ENCODE results near the gene TESMIN. TPM values are rescaled to one million over a fixed set of nuclear protein-coding genes. Genes with fewer than 3 reads are reported as not detected.
A peak's percentile ranks its signal among the peaks of the same experiment; 100 is the strongest.

Gene TESMIN
- total and polyA plus RNA-seq, 5 donors, result 0.38 to 1.0 (median 0.89) TPM

- WGBS, result 89% methylated on average over 6 of the region's 6 CpGs
- ATAC-seq (no peak), DNase-seq (no peak)
- intact Hi-C loops (cut with DNase I), result no loop called here
- H3K9me3 ChIP-seq (ENCODE audit: control insufficient read depth, low read length), result no peaks in the 10 kb centered on the region
- no peaks in the 10 kb centered on the region for H3K27me3 ChIP-seq (ENCODE audit: control insufficient read depth, insufficient read depth)
- no peaks in the 10 kb centered on the region for H3K4me1 ChIP-seq (ENCODE audit: control insufficient read depth, insufficient read depth, low read length)
- H3K4me3 ChIP-seq (ENCODE audit: low read length), result no peak overlapping the region
- no peak overlapping the region for H3K27ac ChIP-seq (ENCODE audit: low read length)
These were observed 15.7 kb downstream of the TESMIN start for GRCh38 chr11:68735646-68736045.

GRCh38 chr11:68735125-68735524 is 16.2 kb downstream of the TESMIN start:
- no peaks in the 10 kb centered on the region for H3K9me3 ChIP-seq (ENCODE audit: control insufficient read depth, low read length)
- intact Hi-C loops (cut with DNase I), result no loop called here
- H3K4me1 ChIP-seq (ENCODE audit: control insufficient read depth, insufficient read depth, low read length), result no peaks in the 10 kb centered on the region
- 71% methylated on average over 6 of the region's 6 CpGs for WGBS
- no peak for DNase-seq
- no peaks in the 10 kb centered on the region for H3K27me3 ChIP-seq (ENCODE audit: control insufficient read depth, insufficient read depth)
- no peak overlapping the region for H3K27ac ChIP-seq (ENCODE audit: low read length)
- ATAC-seq, result peak in 1 of 2 donors; percentile 29
- no peak overlapping the region for H3K4me3 ChIP-seq (ENCODE audit: low read length)

GRCh38 chr11:68734111-68734510 is 17.2 kb downstream of the TESMIN start:
- no peaks in the 10 kb centered on the region for H3K27me3 ChIP-seq (ENCODE audit: control insufficient read depth, insufficient read depth)
- WGBS, result 85% methylated on average over 7 of the region's 7 CpGs
- no peaks in the 10 kb centered on the region for H3K4me1 ChIP-seq (ENCODE audit: control insufficient read depth, insufficient read depth, low read length)
- no peak overlapping the region for H3K27ac ChIP-seq (ENCODE audit: low read length)
- DNase-seq, result no peak
- H3K4me3 ChIP-seq (ENCODE audit: low read length), result no peak overlapping the region
- no peak for ATAC-seq
- no peaks in the 10 kb centered on the region for H3K9me3 ChIP-seq (ENCODE audit: control insufficient read depth, low read length)
- intact Hi-C loops (cut with DNase I), result no loop called here

- ATAC-seq (no peak), DNase-seq (peak in 1 of 3 donors; percentile 33)
- no peaks in the 10 kb centered on the region for H3K27me3 ChIP-seq (ENCODE audit: control insufficient read depth, insufficient read depth)
- WGBS, result 86% methylated on average over 6 of the region's 6 CpGs
- H3K9me3 ChIP-seq (ENCODE audit: control insufficient read depth, low read length), result no peaks in the 10 kb centered on the region
- H3K27ac ChIP-seq (ENCODE audit: low read length), result no peak overlapping the region
- H3K4me3 ChIP-seq (ENCODE audit: low read length), result no peak overlapping the region
- intact Hi-C loops (cut with DNase I), result no loop called here
- no peaks in the 10 kb centered on the region for H3K4me1 ChIP-seq (ENCODE audit: control insufficient read depth, insufficient read depth, low read length)
These were observed 23.5 kb downstream of the TESMIN start for GRCh38 chr11:68727783-68728182.

GRCh38 chr11:68724293-68724692 is 27.0 kb downstream of the TESMIN start:
- H3K27me3 ChIP-seq (ENCODE audit: control insufficient read depth, insufficient read depth), result no peaks in the 10 kb centered on the region
- WGBS, result 58% methylated on average over 4 of the region's 4 CpGs
- ATAC-seq, result no peak
- H3K27ac ChIP-seq (ENCODE audit: low read length), result no peak overlapping the region
- intact Hi-C loops (cut with DNase I), result no loop called here
- H3K4me3 ChIP-seq (ENCODE audit: low read length), result no peak overlapping the region
- H3K4me1 ChIP-seq (ENCODE audit: control insufficient read depth, insufficient read depth, low read length), result no peaks in the 10 kb centered on the region
- no peaks in the 10 kb centered on the region for H3K9me3 ChIP-seq (ENCODE audit: control insufficient read depth, low read length)
- no peak for DNase-seq

GRCh38 chr11:68722143-68722542 is 29.2 kb downstream of the TESMIN start:
- intact Hi-C loops (cut with DNase I), result no loop called here
- Histone ChIP-seq H3K27me3 (ENCODE audit: control insufficient read depth, insufficient read depth) (no peaks in the 10 kb centered on the region), H3K4me3 (ENCODE audit: low read length) (no peak overlapping the region), H3K4me1 (ENCODE audit: control insufficient read depth, insufficient read depth, low read length) (no peaks in the 10 kb centered on the region), H3K27ac (ENCODE audit: low read length) (no peak overlapping the region), H3K9me3 (ENCODE audit: control insufficient read depth, low read length) (no peaks in the 10 kb centered on the region)
- no peak for ATAC-seq
- WGBS, result 100% methylated on average over 1 of the region's 1 CpG
- DNase-seq, result no peak

- no peak for DNase-seq
- intact Hi-C loops (cut with DNase I), result no loop called here
- 83% methylated on average over 2 of the region's 2 CpGs for WGBS
These were observed 30.2 kb downstream of the TESMIN start for GRCh38 chr11:68721075-68721474.

GRCh38 chr11:68715456-68716122 is 35.7 kb downstream of the TESMIN start:
- Histone ChIP-seq H3K27me3 (ENCODE audit: control insufficient read depth, insufficient read depth) (no peaks in the 10 kb centered on the region), H3K27ac (ENCODE audit: low read length) (no peak overlapping the region), H3K9me3 (ENCODE audit: control insufficient read depth, low read length) (no peaks in the 10 kb centered on the region), H3K4me1 (ENCODE audit: control insufficient read depth, insufficient read depth, low read length) (no peaks in the 10 kb centered on the region), H3K4me3 (ENCODE audit: low read length) (no peak overlapping the region)
- no peak for ATAC-seq
- WGBS, result 84% methylated on average over 11 of the region's 11 CpGs
- intact Hi-C loops (cut with DNase I), result no loop called here
- DNase-seq, result no peak

More at GRCh38 chr11:68721075-68721474, 30.2 kb downstream of the TESMIN start:
- Histone ChIP-seq H3K4me3 (ENCODE audit: low read length) (no peak overlapping the region), H3K4me1 (ENCODE audit: control insufficient read depth, insufficient read depth, low read length) (no peaks in the 10 kb centered on the region), H3K9me3 (ENCODE audit: control insufficient read depth, low read length) (no peaks in the 10 kb centered on the region), H3K27me3 (ENCODE audit: control insufficient read depth, insufficient read depth) (no peaks in the 10 kb centered on the region), H3K27ac (ENCODE audit: low read length) (no peak overlapping the region)
- no peak for ATAC-seq

GRCh38 chr11:68714060-68714856 is 37.1 kb downstream of the TESMIN start:
- no peaks in the 10 kb centered on the region for H3K4me1 ChIP-seq (ENCODE audit: control insufficient read depth, insufficient read depth, low read length)

GRCh38 chr11:68711114-68711513 is 40.2 kb downstream of the TESMIN start:
- no peak for ATAC-seq
- no peak for DNase-seq
- Histone ChIP-seq H3K4me1 (ENCODE audit: control insufficient read depth, insufficient read depth, low read length) (no peaks in the 10 kb centered on the region), H3K9me3 (ENCODE audit: control insufficient read depth, low read length) (no peaks in the 10 kb centered on the region), H3K27ac (ENCODE audit: low read length) (no peak overlapping the region), H3K27me3 (ENCODE audit: control insufficient read depth, insufficient read depth) (no peaks in the 10 kb centered on the region), H3K4me3 (ENCODE audit: low read length) (no peak overlapping the region)
- intact Hi-C loops (cut with DNase I), result no loop called here
- 91% methylated on average over 8 of the region's 8 CpGs for WGBS

More at GRCh38 chr11:68714060-68714856, 37.1 kb downstream of the TESMIN start:
- no peaks in the 10 kb centered on the region for H3K27me3 ChIP-seq (ENCODE audit: control insufficient read depth, insufficient read depth)
- no peaks in the 10 kb centered on the region for H3K9me3 ChIP-seq (ENCODE audit: control insufficient read depth, low read length)
- intact Hi-C loops (cut with DNase I), result no loop called here
- WGBS, result 62% methylated on average over 23 of the region's 23 CpGs
- DNase-seq (no peak), ATAC-seq (peak in 1 of 2 donors; percentile 48)
- no peak overlapping the region for H3K4me3 ChIP-seq (ENCODE audit: low read length)
- no peak overlapping the region for H3K27ac ChIP-seq (ENCODE audit: low read length)

GRCh38 chr11:68710409-68710808 is 40.9 kb downstream of the TESMIN start:
- Histone ChIP-seq H3K4me1 (ENCODE audit: control insufficient read depth, insufficient read depth, low read length) (no peaks in the 10 kb centered on the region), H3K27ac (ENCODE audit: low read length) (no peak overlapping the region), H3K4me3 (ENCODE audit: low read length) (no peak overlapping the region), H3K9me3 (ENCODE audit: control insufficient read depth, low read length) (no peaks in the 10 kb centered on the region), H3K27me3 (ENCODE audit: control insufficient read depth, insufficient read depth) (no peaks in the 10 kb centered on the region)
- no peak for DNase-seq
- intact Hi-C loops (cut with DNase I), result no loop called here
- 75% methylated on average over 11 of the region's 11 CpGs for WGBS
- ATAC-seq, result no peak
